RWPE2 (cell line): ENCODE measurements around the gene ERO1B.

ENCODE experiments used
- ATAC-seq: fragments of 200-7000 bp; cut with Tn5 transposase; 3 replicates; pipeline ENCODE4 v1.9.1; 2021; ENCODE audit warnings: low read depth
- DNase-seq: peaks from one replicate; pipeline ENCODE4 v3.0.0-alpha.2; 2020; ENCODE audit warnings: low spot score
- H3K27ac ChIP-seq: fragments of 450-650 bp; 2 replicates; pipeline ENCODE4 v1.5.1; 2017; ENCODE audit warnings: mild to moderate bottlenecking; ENCODE audit not compliant: poor library complexity, severe bottlenecking
- H3K27me3 ChIP-seq: fragments of 250-450 bp; sonication (Bioruptor Pico); 2 replicates; pipeline ENCODE4 v1.5.1; 2021; ENCODE audit warnings: mild to moderate bottlenecking, moderate library complexity; ENCODE audit not compliant: insufficient read depth, poor library complexity, severe bottlenecking
- H3K36me3 ChIP-seq: fragments of 250-450 bp; sonication (Bioruptor Pico); 2 replicates; pipeline ENCODE4 v1.5.1; 2020; ENCODE audit warnings: low read depth, mild to moderate bottlenecking, moderate library complexity
- H3K4me1 ChIP-seq: fragments of 250-450 bp; sonication (Bioruptor Pico); 2 replicates; pipeline ENCODE4 v1.5.1; 2021; ENCODE audit warnings: mild to moderate bottlenecking, moderate library complexity; ENCODE audit not compliant: insufficient read depth, poor library complexity, severe bottlenecking
- H3K4me3 ChIP-seq: fragments of 250-450 bp; sonication (Bioruptor Pico); 2 replicates; pipeline ENCODE4 v1.5.1; 2021; ENCODE audit warnings: mild to moderate bottlenecking, moderate library complexity; ENCODE audit not compliant: severe bottlenecking
- H3K9me3 ChIP-seq: fragments of 250-450 bp; sonication (Bioruptor Pico); 2 replicates; pipeline ENCODE4 v1.5.1; 2021; ENCODE audit warnings: mild to moderate bottlenecking, moderate library complexity; ENCODE audit not compliant: severe bottlenecking
- CTCF ChIP-seq: fragments of 450-650 bp; IDR thresholded peaks from one replicate; pipeline ENCODE4 v1.5.1; 2017; ENCODE audit warnings: mild to moderate bottlenecking, moderate library complexity; ENCODE audit not compliant: poor library complexity, severe bottlenecking

The ERO1B gene

DNA sequence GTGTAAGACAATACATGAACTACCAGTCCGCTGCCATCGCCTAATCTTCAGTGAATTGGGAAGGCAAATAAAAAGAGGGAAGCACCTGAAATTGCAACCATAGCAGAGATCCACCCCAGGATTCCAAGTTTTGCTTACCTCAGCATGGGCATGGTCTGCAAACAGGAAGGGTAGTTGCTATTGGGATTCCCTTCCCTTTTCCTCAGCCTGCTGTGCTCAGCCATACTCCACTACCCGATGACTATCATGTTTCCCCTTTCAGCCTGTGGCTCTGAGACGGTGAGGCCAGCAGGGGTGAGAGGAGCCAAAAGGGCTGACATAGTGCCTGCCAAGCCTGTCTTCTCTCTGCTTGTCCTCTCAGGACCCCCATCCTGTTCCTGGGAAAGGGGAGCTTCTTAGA is 75.2 kb downstream of the ERO1B start:
- Histone ChIP-seq H3K4me1 (peaks cover 6% of the 10 kb centered on the region), H3K36me3 (no peaks in the 10 kb centered on the region), H3K4me3 (no peak overlapping the region), H3K27ac (no peak overlapping the region), H3K9me3 (no peaks in the 10 kb centered on the region), H3K27me3 (no peaks in the 10 kb centered on the region)
- ATAC-seq: no peak
- no peak for DNase-seq
- TF ChIP-seq CTCF: no peak

- no peaks in the 10 kb centered on the region for H3K9me3 ChIP-seq
- H3K27me3 ChIP-seq: no peaks in the 10 kb centered on the region
- H3K4me3 ChIP-seq: no peak overlapping the region
- no peak; the same call in 2 of the 3 replicates for ATAC-seq
- no peaks in the 10 kb centered on the region for H3K36me3 ChIP-seq
- DNase-seq: no peak
- TF ChIP-seq CTCF: no peak
- H3K27ac ChIP-seq: no peak overlapping the region
- H3K4me1 ChIP-seq: peaks cover 6% of the 10 kb centered on the region
Measured at GRCh38 chr1:236204656-236205055, 77.1 kb downstream of the ERO1B start.

DNA sequence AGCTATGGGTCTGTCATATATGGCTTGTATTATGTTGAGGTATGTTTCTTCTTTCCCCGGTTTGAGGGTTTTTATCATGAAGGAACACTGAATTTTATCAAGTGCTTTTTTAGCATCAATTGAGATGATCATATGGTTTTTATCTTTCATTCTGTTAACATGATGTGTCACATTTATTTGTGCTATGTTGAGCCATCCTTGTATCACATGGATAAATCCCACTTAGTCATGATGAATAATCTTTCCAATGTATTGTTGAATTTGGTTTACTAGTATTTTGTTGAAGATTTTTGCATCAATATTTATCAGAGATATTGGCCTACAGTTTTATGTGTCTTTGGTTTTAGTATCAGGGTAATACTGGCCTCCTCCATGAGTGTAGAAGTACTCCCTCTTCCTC is 77.7 kb downstream of the ERO1B start:
- no peaks in the 10 kb centered on the region for H3K27me3 ChIP-seq
- H3K9me3 ChIP-seq: no peaks in the 10 kb centered on the region
- no peak for DNase-seq
- H3K4me1 ChIP-seq: peaks cover 6% of the 10 kb centered on the region
- no peak overlapping the region for H3K4me3 ChIP-seq
- no peak for ATAC-seq
- H3K36me3 ChIP-seq: no peaks in the 10 kb centered on the region
- no peak for TF ChIP-seq CTCF
- no peak overlapping the region for H3K27ac ChIP-seq

- Histone ChIP-seq H3K36me3 (no peaks in the 10 kb centered on the region), H3K4me1 (peaks cover 6% of the 10 kb centered on the region), H3K27me3 (no peaks in the 10 kb centered on the region), H3K27ac (no peak overlapping the region), H3K4me3 (no peak overlapping the region), H3K9me3 (no peaks in the 10 kb centered on the region)
- TF ChIP-seq CTCF: no peak
- DNase-seq: no peak
- no peak for ATAC-seq
Measured at GRCh38 chr1:236201786-236202185, 80.0 kb downstream of the ERO1B start.

DNA sequence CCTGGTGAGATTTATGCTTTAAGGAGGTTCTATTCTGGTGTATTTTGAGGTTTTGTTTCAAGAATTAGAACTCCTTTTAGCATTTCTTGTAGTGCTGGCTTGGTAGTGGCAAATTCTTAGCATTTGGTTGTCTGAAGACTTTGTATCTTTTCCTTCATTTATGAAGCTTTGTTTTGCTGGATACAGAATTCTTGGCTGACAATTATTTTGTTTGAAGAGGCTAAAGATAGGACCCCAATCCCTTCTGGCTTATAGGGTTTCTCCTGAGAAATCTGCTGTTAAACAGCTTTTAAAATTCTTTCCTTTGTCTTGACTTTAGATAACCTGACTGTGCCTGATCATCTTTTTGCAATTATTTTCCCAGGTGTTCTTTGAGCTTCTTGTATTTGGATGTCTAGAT is 80.8 kb downstream of the ERO1B start:
- Histone ChIP-seq H3K4me1 (peaks cover 6% of the 10 kb centered on the region), H3K27me3 (no peaks in the 10 kb centered on the region), H3K4me3 (no peak overlapping the region), H3K27ac (no peak overlapping the region), H3K9me3 (no peaks in the 10 kb centered on the region), H3K36me3 (no peaks in the 10 kb centered on the region)
- ATAC-seq (no peak), DNase-seq (no peak)
- no peak for TF ChIP-seq CTCF
